ENCODE data around the gene OR1M1. TPM values are rescaled to one million over a fixed set of nuclear protein-coding genes. Genes with fewer than 3 reads are reported as not detected.

OR1M1 gene
- total and polyA plus RNA-seq, 11 donors = not detected

DNA sequence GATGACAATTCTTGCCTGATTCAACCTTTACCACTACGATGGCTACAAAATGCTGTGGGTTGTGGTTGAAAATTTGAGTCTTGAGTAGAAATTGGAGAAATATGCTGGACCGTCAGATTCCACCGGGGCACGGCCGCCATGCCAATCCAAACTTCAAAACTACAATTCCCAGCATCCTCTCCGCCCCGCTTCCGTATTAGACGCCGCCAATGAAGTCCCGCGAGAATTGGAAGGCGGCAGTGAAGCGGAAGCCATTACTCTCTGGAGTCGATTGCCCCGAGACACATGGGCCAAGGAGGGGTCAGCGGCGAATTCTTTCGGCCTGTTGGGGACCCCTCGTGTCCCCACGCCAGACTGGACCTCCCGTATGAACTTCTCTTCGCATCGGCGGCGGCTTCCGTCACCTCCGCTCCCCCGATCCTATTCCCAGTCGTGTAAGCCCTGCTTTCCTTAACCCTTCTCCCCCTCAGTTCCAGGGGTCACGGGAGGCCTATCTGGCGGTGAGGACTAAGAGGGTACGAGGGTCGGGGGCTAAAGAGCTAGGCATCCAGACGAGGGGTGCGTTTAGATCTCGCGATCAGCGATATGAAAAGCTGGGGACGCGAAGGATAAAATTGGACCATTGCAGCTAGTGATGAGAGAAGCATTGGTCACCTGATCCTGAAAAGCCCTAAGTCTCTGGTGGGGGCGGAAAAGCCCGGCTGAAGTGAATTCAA, 53.5 kb downstream of the OR1M1 start, which contains the start of gene ZNF317:
Gene ZNF317 (plus strand): TSS at position 239 of the 716 bp plus-strand sequence. CDS start 15,620 bp downstream, outside the sequence.
- TF ChIP-seq, protein P1, sequence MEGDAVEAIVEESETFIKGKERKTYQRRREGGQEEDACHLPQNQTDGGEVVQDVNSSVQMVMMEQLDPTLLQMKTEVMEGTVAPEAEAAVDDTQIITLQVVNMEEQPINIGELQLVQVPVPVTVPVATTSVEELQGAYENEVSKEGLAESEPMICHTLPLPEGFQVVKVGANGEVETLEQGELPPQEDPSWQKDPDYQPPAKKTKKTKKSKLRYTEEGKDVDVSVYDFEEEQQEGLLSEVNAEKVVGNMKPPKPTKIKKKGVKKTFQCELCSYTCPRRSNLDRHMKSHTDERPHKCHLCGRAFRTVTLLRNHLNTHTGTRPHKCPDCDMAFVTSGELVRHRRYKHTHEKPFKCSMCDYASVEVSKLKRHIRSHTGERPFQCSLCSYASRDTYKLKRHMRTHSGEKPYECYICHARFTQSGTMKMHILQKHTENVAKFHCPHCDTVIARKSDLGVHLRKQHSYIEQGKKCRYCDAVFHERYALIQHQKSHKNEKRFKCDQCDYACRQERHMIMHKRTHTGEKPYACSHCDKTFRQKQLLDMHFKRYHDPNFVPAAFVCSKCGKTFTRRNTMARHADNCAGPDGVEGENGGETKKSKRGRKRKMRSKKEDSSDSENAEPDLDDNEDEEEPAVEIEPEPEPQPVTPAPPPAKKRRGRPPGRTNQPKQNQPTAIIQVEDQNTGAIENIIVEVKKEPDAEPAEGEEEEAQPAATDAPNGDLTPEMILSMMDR (IDR thresholded peaks at IDR 0.05) = peak in 1 of 12 donors; percentile 17
- TF ChIP-seq POLR2A (IDR thresholded peaks at IDR 0.05) = peak in 1 of 2 donors; percentile 70
- H3K4me1 ChIP-seq = peaks cover 0 to 27% (median 15%) of the 10 kb centered on the region in 12 donors
- intact Hi-C loops (cut with DNase I) = loop anchor here in 2 of 10 donors (5.0 to 10.0 kb wide), 3 partner anchors 164 to 654 kb away; partner anchors contain the start of genes ZNF121 (in 1 of the 2) and ZNF699 (in 1 of the 2)

DNA sequence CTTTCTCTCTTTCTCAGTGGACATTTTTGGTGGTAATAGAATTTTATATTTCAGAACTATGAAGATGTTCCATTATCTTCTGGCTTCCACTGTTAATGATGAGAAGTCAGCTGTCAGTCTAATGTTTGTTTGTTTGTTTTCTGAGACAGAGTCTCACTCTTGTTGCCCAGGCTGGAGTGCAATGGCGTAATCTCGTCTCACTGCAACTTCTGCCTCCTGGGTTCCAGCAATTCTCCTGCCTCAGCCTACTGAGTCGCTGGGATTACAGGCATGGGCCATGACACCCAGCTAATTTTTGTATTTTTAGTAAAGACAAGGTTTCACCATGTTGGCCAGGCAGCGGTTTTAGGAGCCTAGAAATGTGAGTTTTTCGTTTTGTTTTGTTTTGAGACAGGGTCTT, 58.1 kb downstream of the OR1M1 start:
- DNase-seq = no peak
- no peak overlapping the region for H3K4me3 ChIP-seq
- TF ChIP-seq, protein P1 (IDR thresholded peaks at IDR 0.05) = no peak
- no peak for TF ChIP-seq POLR2A (IDR thresholded peaks at IDR 0.05)
- no peaks in the 10 kb centered on the region for H3K27me3 ChIP-seq
- 97 to 98% (median 98%) methylated on average over 5 of the region's 5 CpGs for WGBS, 4 donors
- H3K36me3 ChIP-seq = peaks cover 0 to 20% (median 0%) of the 10 kb centered on the region in 9 donors
- no peak for ATAC-seq
- peaks cover 0 to 23% (median 16%) of the 10 kb centered on the region in 12 donors for H3K4me1 ChIP-seq
- H3K9me3 ChIP-seq = peaks cover 0 to 30% (median 14%) of the 10 kb centered on the region in 12 donors
- no peak overlapping the region for H3K27ac ChIP-seq
- intact Hi-C loops (cut with DNase I) = loop anchor here in 2 of 10 donors (5.0 to 10.0 kb wide), 3 partner anchors 160 to 650 kb away; partner anchors contain the start of genes ZNF121 (in 1 of the 2) and ZNF699 (in 1 of the 2)

More for the DNA sequence above, 53.5 kb downstream of the OR1M1 start, which contains the start of gene ZNF317:
- 0 to 1% (median 0%) methylated on average over 33 to 43 of the region's 43 CpGs for WGBS, 4 donors
- peak within 1 kb of the TSS; percentile 62 to 96 (median 80) for H3K4me3 ChIP-seq
- peaks cover 0 to 10% (median 0%) of the 10 kb centered on the region in 9 donors for H3K36me3 ChIP-seq
- peak; percentile 92 to 96 (median 94) for DNase-seq
- no peaks in the 10 kb centered on the region for H3K27me3 ChIP-seq
- peak within 1 kb of the TSS; percentile 54 to 94 (median 84) for H3K27ac ChIP-seq
- peak; percentile 93 to 99 (median 98) for ATAC-seq
- H3K9me3 ChIP-seq = peaks cover 0 to 15% (median 11%) of the 10 kb centered on the region in 12 donors

Other genes starting within 250 kb of the OR1M1 start
- 10 to 100 TPM in 1 of 9 donors, under 1 TPM in 3, not detected in 5; under 0.01 to 16.2 (median 0.05) TPM for gene MUC16, start 76.7 kb upstream of the OR1M1 start, total RNA-seq
- not detected for gene MUC16, start 76.7 kb upstream of the OR1M1 start, polyA plus RNA-seq
- not detected for gene OR7G2, start 20.4 kb downstream of the OR1M1 start, total RNA-seq
- gene OR7G2, start 20.4 kb downstream of the OR1M1 start, polyA plus RNA-seq = not detected
- gene OR7G1, start 28.7 kb downstream of the OR1M1 start, total RNA-seq = not detected
- not detected for gene OR7G1, start 28.7 kb downstream of the OR1M1 start, polyA plus RNA-seq
- gene OR7G3, start 39.9 kb downstream of the OR1M1 start, total RNA-seq = not detected
- gene OR7G3, start 39.9 kb downstream of the OR1M1 start, polyA plus RNA-seq = not detected
- 10 to 100 TPM in 7 of 9 donors, 1 to 10 TPM in 2; 8.4 to 21.6 (median 13.5) TPM for gene ZNF317, start 53.3 kb downstream of the OR1M1 start, total RNA-seq
- gene ZNF317, start 53.3 kb downstream of the OR1M1 start, polyA plus RNA-seq = 10 to 100 TPM; 10.7 to 16.8 TPM
- gene OR7D2, start 91.9 kb downstream of the OR1M1 start, total RNA-seq = not detected
- not detected for gene OR7D2, start 91.9 kb downstream of the OR1M1 start, polyA plus RNA-seq
- not detected for gene OR7D4, start 132.5 kb downstream of the OR1M1 start, total RNA-seq
- gene OR7D4, start 132.5 kb downstream of the OR1M1 start, polyA plus RNA-seq = not detected
- not detected for gene OR7E24, start 163.9 kb downstream of the OR1M1 start, total RNA-seq
- gene OR7E24, start 163.9 kb downstream of the OR1M1 start, polyA plus RNA-seq = not detected
- 1 to 10 TPM; 2.7 to 6.3 (median 4.1) TPM for gene ZNF699, start 222.8 kb downstream of the OR1M1 start, total RNA-seq
- gene ZNF699, start 222.8 kb downstream of the OR1M1 start, polyA plus RNA-seq = 1 to 10 TPM in 1 of 2 donors, under 1 TPM in 1; 0.91 to 3.0 TPM
- gene ZNF559, start 237.1 kb downstream of the OR1M1 start, total RNA-seq = 10 to 100 TPM; 12.3 to 19.1 (median 15.1) TPM
- gene ZNF559, start 237.1 kb downstream of the OR1M1 start, polyA plus RNA-seq = 10 to 100 TPM; 16.4 to 23.4 TPM

All from heart left ventricle (tissue), 16 donors.